HUDEP-2 (cell line): Measurements from ENCODE around the gene ITGB7.

Experiments used
- DNase-seq, 76 experiments: peaks; one replicate each; lab custom pipeline; 2025; ENCODE audit not compliant: unreplicated experiment in 76 of 76; lab: John Stamatoyannopoulos, UW

ITGB7 gene

GRCh38 chr12:53161119-53161911 lies 45.7 kb downstream of the ITGB7 start:
- DNase-seq = no peak

GRCh38 chr12:53160673-53161072 lies 46.4 kb downstream of the ITGB7 start:
- DNase-seq = no peak

- DNase-seq = no peak
Observed at GRCh38 chr12:53160000-53160399, 47.1 kb downstream of the ITGB7 start.

DNA sequence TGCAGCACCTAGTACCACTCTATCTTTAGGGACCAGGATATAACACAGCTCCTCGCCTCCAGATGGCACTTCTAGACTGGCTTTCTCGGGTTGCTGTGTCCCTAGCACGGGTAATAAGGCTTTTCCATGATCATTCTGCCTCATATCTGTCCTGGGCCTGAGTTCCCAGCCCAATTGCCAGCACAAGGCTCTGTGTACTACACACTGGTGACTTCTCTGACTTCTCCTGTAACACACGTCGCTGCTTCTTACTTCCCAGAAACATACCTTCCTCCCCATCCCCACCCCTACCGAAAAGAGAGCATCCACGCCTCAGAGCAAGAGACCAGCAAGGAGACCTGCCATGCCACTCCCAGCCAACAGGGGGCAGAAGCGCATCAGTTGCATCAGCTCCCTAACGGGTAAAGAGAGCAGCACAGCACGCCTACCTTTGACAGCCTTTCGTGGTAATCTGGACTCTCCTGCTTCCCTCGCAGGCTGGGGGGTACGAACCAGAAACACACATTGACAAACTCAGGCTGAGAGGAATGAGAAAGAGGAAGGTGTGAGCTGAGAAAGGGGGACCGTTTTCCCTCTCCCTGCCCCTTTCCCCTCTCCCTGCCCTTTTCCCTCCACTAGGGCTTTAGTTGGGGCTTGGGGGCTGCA lies 47.7 kb downstream of the ITGB7 start:
- DNase-seq = peak in 72 of 76 experiments; percentile 20 to 87 (median 74)

- no peak for DNase-seq
Observed at GRCh38 chr12:53152390-53152789, 54.7 kb downstream of the ITGB7 start.

- no peak for DNase-seq
Observed at GRCh38 chr12:53151039-53151438, 56.0 kb downstream of the ITGB7 start.

DNA sequence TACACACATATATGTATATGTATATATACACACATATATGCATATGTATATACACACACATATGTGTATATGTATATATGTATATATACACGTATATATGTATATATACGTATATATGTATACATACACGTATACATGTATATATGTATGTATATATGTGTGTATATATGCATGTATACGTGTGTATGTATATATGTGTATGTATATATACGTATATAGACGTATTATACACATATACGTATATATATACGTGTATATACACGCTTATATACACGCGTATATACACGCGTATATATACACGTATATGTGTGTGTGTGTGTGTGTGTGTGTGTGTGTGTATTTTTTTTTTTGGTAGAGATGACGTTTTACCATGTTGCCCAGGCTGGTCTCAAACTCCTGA lies 59.4 kb downstream of the ITGB7 start:
- DNase-seq = no peak

GRCh38 chr12:53147181-53147580 lies 59.9 kb downstream of the ITGB7 start:
- no peak for DNase-seq

DNA sequence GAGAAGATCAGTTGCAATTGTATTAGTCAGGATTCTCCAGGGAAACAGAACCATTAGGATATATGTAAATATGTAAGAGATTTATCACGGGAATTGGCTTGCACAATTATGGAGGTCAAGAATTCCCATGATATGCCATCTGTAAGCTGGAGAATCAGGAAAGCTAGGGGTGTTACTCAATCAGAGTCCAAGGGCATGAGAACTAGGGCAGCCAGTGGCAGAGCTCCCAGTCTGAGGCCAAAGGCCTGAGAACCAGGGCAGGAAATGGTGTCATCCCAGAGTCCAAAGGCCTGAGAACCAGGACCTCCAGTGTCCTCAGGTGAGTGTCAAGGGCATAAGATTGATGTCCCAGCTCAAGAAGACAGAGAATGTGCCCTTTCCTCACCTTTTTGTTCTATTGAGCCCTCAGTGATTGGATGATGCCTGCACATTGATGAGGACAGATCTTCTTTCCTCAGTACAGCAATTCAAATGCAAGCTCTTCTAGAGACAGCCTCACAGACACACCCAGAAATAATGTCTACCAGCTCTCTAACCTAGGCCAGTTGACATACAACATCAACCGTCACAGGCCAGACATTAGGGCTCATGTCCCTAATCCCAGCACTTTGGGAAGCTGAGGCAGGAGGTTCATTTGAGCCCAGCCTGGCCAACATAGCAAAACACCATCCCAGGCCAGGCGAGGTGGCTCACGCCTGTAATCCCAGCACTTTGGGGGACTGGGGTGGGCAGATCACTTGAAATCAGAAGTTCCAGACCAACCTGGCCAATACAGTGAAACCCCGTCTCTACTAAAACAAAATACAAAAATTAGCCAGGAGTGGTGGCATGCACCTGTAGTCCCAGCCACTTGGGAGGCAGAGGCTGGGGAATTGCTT lies 61.4 kb downstream of the ITGB7 start:
- no peak for DNase-seq

GRCh38 chr12:53143355-53143754 lies 63.7 kb downstream of the ITGB7 start:
- DNase-seq = no peak
